Gastroesophageal sphincter (tissue), 3 donors: ENCODE results near the gene CCL2.

Source experiments
- EP300 ChIP-seq: sonication (generic); formaldehyde crosslinking; IDR thresholded peaks from one replicate; pipeline ENCODE4 v1.6.1; 2017; ENCODE audit warnings: antibody characterized with exemption, mild to moderate bottlenecking
- POLR2A ChIP-seq, 2 donors: fragments of 450-650 bp; IDR thresholded peaks; one replicate each; pipeline ENCODE4 v1.6.1; 2017; ENCODE audit warnings: antibody characterized with exemption in 2 of 2, mild to moderate bottlenecking in 2 of 2, moderate library complexity in 1 of 2
- POLR2AphosphoS5 ChIP-seq: sonication (generic); formaldehyde crosslinking; IDR thresholded peaks from one replicate; pipeline ENCODE4 v1.6.1; 2017; ENCODE audit warnings: antibody characterized with exemption
- TF ChIP-seq, protein P1 (sequence below), 4 experiments: fragments of 200-600 bp in 2 of 4; fragments of 450-650 bp in 2 of 4; sonication (generic) in 1 of 4; IDR thresholded peaks; one replicate each; pipeline ENCODE4 v1.5.1; 2017 to 2019; ENCODE audit warnings: antibody characterized with exemption in 4 of 4, mild to moderate bottlenecking in 2 of 4, moderate library complexity in 2 of 4

DNA sequence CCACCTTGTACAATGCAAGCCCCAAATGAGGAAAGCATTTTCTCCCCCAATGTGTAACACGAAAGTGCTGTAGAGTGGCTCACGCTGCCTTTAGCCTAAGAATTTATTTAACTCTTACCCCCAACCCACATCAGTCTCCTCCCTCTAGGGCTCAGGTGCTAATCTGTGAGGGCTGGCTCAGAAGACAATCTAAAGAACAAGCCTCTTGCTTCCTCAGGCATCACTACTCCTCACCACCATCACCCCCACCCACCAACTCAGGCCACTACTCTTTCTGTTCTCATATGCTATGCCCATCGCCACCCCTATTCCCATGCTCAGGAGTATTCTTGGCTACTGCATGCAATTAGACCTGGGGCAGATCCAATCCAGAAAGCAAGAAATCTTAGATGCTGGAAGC, 3.9 kb upstream of the CCL2 start:
- TF ChIP-seq, protein P1, sequence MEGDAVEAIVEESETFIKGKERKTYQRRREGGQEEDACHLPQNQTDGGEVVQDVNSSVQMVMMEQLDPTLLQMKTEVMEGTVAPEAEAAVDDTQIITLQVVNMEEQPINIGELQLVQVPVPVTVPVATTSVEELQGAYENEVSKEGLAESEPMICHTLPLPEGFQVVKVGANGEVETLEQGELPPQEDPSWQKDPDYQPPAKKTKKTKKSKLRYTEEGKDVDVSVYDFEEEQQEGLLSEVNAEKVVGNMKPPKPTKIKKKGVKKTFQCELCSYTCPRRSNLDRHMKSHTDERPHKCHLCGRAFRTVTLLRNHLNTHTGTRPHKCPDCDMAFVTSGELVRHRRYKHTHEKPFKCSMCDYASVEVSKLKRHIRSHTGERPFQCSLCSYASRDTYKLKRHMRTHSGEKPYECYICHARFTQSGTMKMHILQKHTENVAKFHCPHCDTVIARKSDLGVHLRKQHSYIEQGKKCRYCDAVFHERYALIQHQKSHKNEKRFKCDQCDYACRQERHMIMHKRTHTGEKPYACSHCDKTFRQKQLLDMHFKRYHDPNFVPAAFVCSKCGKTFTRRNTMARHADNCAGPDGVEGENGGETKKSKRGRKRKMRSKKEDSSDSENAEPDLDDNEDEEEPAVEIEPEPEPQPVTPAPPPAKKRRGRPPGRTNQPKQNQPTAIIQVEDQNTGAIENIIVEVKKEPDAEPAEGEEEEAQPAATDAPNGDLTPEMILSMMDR (IDR thresholded peaks at IDR 0.05), result no peak
- TF ChIP-seq POLR2AphosphoS5 (no peak), EP300 (no peak), POLR2A (IDR thresholded peaks at IDR 0.05) (no peak)
